ENCODE results near the gene IGF2BP2.
A peak's percentile ranks its signal among the peaks of the same experiment; 100 is the strongest.
"Not testable (repeated sequence)": the region's sequence is repeated elsewhere in the genome, so short reads cannot be mapped to it uniquely, and the experiment has no call there.

IGF2BP2 gene

GRCh38 chr3:185807445-185808068 lies 17.3 kb downstream of the IGF2BP2 start:
- TF ChIP-seq MAX (IDR thresholded peaks at IDR 0.05; ENCODE audit: low read depth, low read length) (no peak), MYC (IDR thresholded peaks at IDR 0.05; ENCODE audit: low read depth, low read length) (no peak), CTCF (IDR thresholded peaks at IDR 0.05; ENCODE audit: low read depth, low read length) (no peak), POLR2A (IDR thresholded peaks at IDR 0.05; ENCODE audit: extremely low read depth, insufficient read length) (no peak)
- peak; percentile 29 for DNase-seq (ENCODE audit: low read depth)

GRCh38 chr3:185798831-185799110 lies 26.1 kb downstream of the IGF2BP2 start:
- H3K4me3 ChIP-seq (ENCODE audit: low read depth, low read length); DNase-seq (ENCODE audit: low read depth): not testable (repeated sequence)

More at GRCh38 chr3:185807445-185808068, 17.3 kb downstream of the IGF2BP2 start:
- H3K4me3 ChIP-seq (ENCODE audit: low read depth, low read length) = no peak overlapping the region

- TF ChIP-seq CTCF (IDR thresholded peaks at IDR 0.05; ENCODE audit: low read depth, low read length) (no peak), POLR2A (IDR thresholded peaks at IDR 0.05; ENCODE audit: extremely low read depth, insufficient read length) (no peak), MAX (IDR thresholded peaks at IDR 0.05; ENCODE audit: low read depth, low read length) (no peak)
These were observed 26.6 kb downstream of the IGF2BP2 start for GRCh38 chr3:185797993-185798830.

GRCh38 chr3:185797108-185797881 lies 27.5 kb downstream of the IGF2BP2 start:
- H3K4me3 ChIP-seq (ENCODE audit: low read depth, low read length) = no peak overlapping the region
- no peak for DNase-seq (ENCODE audit: low read depth)
- no peak for TF ChIP-seq CTCF (IDR thresholded peaks at IDR 0.05; ENCODE audit: low read depth, low read length)
- no peak for TF ChIP-seq POLR2A (IDR thresholded peaks at IDR 0.05; ENCODE audit: extremely low read depth, insufficient read length)
- no peak for TF ChIP-seq MYC (IDR thresholded peaks at IDR 0.05; ENCODE audit: low read depth, low read length)
- no peak for TF ChIP-seq MAX (IDR thresholded peaks at IDR 0.05; ENCODE audit: low read depth, low read length)

More at GRCh38 chr3:185797993-185798830, 26.6 kb downstream of the IGF2BP2 start:
- no peak for DNase-seq (ENCODE audit: low read depth)
- H3K4me3 ChIP-seq (ENCODE audit: low read depth, low read length) = no peak overlapping the region

GRCh38 chr3:185796431-185797107 lies 28.3 kb downstream of the IGF2BP2 start:
- TF ChIP-seq CTCF (IDR thresholded peaks at IDR 0.05; ENCODE audit: low read depth, low read length) (no peak), POLR2A (IDR thresholded peaks at IDR 0.05; ENCODE audit: extremely low read depth, insufficient read length) (no peak), MYC (IDR thresholded peaks at IDR 0.05; ENCODE audit: low read depth, low read length) (no peak)
- DNase-seq (ENCODE audit: low read depth) = no peak
- H3K4me3 ChIP-seq (ENCODE audit: low read depth, low read length) = no peak overlapping the region

GRCh38 chr3:185793381-185793780 lies 31.5 kb downstream of the IGF2BP2 start:
- TF ChIP-seq MAX (IDR thresholded peaks at IDR 0.05; ENCODE audit: low read depth, low read length) = no peak
- TF ChIP-seq POLR2A (IDR thresholded peaks at IDR 0.05; ENCODE audit: extremely low read depth, insufficient read length) = no peak
- no peak for TF ChIP-seq CTCF (IDR thresholded peaks at IDR 0.05; ENCODE audit: low read depth, low read length)
- TF ChIP-seq MYC (IDR thresholded peaks at IDR 0.05; ENCODE audit: low read depth, low read length) = no peak
- no peak for DNase-seq (ENCODE audit: low read depth)
- H3K4me3 ChIP-seq (ENCODE audit: low read depth, low read length) = no peak overlapping the region
